HG02798 (cell line): Measurements from ENCODE around the gene CYP46A1.
"Not testable (repeated sequence)": the region's sequence is repeated elsewhere in the genome, so short reads cannot be mapped to it uniquely, and the experiment has no call there.

Experiments
- ATAC-seq: cut with Tn5 transposase; IDR thresholded peaks from one replicate; pipeline ENCODE4 v1.9.1; 2021; ENCODE audit warnings: mild to moderate bottlenecking; ENCODE audit not compliant: unreplicated experiment, poor library complexity

CYP46A1 gene

DNA sequence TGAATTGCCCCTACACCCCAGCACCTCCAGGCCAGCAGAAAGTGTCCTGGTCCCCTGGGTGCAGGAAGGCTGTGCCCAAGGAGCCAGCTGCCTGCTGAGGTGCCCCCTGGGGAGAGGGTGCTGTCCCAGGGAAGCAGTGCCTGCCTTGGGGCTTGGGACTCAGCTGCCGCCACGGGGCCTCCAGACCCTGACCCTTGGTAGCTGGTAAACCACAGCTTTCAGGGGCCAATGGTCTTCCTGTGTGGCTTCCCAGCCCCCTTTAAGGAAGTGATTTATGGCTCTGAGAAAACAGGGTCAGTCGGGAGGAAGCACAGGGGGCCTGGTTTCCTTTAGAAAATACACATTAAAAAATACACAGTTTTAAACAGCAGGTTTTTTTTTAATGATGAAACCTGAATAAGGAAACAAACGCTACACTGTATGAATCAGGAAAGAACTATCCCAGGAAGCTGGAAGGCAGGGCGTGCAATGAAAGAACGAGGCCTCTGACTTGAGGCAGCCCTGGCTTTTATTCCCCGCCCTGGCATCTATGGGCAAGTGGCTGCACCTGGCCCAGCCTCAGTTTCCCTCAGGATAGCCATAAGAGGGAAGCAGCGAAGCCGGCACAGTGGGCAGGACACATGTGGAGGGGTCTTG lies 68.5 kb downstream of the CYP46A1 start:
- no peak for ATAC-seq

DNA sequence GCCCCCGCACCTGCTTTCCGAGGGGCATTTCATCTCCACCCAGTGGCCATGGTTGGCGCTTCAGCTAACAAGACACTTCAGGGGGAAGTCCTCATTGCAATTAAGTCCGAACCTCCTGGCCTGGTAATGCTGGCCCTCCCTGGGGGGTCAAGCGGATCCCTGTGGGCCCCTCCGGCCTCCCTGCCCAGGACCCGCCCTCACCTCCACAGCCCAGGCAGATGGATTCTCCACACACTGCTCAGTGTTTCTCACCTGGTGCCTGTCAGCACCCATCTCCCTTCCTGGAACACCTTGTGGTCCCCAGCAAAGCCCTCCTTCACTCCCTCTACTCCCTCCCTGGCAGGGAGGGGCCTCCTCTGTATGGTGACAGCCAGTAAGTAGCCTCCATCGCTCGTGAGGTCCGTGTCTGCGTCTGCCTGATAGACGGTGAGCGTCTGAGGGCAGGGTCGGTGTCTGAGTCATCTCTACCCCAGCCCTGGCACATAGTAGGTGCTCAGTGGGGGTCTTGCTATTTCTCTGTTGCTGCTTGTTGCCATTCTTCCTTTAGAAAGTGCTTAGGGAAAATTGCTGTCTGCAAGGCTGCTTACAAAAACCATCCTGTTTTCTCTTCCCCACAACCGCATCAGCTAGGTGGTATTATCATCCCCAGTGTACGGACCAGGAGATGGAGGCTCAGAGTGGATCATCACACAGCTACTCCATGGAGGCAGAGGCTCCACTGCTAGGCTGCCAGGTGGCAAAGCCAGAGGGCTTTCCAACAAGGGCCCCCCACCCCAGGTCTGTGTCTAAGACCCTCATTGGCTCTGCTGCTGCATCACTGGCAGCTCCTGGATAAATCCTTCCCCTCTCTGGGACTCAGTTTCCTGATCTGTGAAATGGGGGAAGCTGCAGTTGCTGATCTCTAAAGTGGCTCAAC lies 69.4 kb downstream of the CYP46A1 start:
- no peak for ATAC-seq

DNA sequence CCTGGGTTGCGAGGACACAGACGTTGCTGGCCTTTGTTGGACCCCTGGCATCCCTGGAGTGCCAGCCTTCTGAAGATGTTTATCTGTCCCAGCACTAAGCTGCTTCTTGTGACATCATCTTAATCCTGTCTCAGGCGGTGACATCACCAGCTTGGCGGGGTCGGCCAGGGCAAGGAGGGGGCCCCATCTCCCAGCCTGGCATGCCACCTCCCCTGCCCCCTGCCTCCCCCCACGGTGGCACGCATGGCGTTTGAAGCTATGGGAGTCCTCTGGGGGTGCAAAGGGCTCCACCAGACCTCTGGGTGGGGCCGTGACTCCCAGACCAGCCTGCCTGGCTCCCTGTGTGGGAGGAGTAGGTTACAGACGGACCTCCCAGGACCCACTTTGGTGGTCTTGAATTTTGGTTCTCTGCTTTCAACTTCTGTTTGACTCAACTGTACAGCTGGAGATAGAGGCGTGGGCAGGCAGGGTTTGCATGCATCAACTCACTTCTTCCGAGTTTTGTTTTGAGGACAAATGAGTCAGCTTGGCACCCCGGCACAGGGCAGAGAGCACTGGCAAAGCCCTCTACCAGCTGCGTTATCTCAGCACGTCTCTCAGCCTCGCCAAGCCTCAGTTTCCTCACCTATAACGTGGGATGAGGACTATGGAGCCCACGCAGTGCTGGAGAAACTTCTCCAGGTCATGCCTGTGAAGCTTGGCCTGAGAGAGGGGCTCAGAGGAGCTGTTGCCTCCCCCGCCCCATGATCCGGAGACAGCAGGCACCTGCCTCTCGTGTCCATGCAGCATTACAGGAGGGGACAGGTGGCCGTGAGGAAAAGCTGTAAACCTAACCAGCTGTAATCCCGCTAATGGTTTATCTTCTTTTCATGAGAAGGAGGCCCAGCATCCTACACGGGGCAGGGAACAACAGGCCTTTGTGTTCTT lies 70.3 kb downstream of the CYP46A1 start:
- no peak for ATAC-seq

DNA sequence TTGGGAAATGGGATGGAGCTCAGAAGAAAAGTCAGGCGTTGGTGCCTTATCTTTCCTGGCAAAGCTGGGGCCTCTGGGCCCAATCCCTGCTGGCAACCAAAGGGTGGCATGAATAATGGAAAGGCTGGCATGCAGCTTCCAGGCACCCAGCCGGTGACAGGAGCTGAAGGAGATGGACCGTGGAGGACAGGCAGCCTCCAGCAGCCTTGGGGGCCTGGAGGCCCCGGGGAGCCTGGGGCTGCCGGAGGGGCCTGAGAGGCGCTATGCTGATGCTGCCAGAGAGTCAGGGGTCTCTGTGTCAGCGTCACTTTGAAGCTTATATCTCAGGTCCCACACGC lies 70.9 kb downstream of the CYP46A1 start:
- no peak for ATAC-seq

DNA sequence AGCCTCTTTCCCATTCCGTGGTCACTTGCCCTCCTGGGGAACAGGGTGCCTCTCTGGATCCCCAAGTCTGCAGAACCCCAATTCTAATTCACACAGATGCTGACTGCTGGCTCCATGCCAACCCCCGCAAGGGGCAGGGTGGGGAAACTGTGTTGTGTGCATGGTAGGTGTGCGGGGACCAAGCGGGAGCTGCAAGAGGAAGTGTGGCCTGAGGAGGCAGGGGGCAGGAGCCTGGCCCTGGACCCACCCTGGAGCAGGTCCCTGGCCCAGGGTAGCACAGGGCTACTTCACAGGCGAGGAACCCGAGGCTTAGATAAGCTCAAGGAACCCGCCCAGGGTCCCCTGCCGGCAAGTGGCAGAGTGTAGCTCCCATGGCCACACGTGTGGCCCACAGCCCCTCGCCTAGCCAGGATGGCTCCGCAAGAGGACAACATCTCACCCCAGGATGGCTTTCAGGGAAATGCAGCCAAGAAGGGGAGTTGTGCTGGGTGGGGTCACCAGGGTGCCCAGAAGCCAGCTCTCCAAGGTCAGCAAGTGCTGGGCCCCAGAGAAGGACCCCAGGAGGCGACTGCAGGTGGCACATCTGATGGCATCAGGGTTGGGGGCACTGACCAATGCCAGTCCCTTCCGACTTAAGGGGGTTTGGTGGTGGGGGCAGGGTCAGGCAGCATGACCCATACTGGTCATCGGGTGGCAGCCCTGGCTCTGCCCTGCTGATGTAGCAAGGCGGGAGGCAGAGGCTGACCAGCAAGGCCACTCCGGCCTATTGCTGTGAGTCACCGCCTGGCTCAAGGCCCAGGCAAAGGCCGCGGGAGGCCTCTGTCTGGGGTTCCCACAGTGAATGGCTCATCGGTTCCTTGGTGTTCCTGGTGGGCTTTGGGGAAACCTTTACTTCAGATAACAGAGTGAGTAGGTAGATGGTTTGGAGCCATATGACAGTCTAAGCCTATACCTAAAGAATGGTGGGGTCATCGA lies 71.8 kb downstream of the CYP46A1 start:
- ATAC-seq: no peak

DNA sequence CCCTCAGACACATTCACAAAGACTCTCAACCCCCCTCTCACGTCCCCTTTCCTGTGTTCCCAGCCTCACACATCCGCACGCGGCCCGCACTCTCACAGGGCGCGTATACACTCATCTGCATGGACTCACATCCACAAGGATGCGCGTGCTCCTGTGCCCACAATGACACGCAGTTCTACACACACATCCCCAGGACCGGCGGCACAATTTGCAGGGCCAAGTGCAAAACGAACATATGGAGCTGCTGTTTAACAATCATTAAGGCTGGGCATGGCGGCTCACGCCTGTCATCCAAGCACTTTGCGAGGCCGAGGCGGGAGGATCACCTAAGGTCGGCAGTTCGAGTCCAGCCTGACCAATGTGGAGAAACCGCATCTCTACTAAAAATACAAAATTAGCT lies 72.7 kb downstream of the CYP46A1 start:
- ATAC-seq: no peak

DNA sequence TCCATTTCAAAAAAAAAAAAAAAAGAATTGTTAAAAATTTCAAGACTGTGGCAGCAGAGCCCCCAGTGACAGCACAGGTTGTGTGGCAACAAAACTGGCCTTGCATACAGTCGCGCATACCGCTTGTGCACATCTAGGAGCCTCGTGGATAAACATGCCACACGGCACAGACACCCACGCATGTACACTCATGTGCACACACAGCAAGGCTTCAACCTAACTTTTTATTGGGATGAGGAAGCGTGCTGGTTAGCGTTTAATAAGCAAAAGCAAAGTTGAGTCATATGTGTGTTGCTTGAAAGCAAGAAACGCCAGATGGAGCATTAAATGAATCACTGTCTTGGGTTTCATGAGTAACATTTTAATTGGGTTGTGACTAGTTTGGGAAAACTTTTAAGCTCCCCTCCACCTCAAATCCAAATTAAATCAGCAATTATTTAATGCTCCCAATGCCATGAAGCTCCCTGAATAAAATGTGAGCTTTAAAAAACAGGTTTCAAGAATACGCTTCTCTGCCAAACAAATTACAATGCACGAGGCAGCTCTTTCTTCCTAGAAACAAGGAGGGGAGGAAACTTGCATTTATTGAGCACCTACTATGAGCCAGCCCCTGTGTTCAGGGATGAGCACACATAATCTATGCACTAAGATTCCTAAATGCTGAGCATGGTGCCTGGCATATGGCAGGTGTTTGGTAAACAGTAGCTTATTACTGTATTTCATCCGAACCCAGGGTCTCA lies 73.4 kb downstream of the CYP46A1 start:
- ATAC-seq: no peak

DNA sequence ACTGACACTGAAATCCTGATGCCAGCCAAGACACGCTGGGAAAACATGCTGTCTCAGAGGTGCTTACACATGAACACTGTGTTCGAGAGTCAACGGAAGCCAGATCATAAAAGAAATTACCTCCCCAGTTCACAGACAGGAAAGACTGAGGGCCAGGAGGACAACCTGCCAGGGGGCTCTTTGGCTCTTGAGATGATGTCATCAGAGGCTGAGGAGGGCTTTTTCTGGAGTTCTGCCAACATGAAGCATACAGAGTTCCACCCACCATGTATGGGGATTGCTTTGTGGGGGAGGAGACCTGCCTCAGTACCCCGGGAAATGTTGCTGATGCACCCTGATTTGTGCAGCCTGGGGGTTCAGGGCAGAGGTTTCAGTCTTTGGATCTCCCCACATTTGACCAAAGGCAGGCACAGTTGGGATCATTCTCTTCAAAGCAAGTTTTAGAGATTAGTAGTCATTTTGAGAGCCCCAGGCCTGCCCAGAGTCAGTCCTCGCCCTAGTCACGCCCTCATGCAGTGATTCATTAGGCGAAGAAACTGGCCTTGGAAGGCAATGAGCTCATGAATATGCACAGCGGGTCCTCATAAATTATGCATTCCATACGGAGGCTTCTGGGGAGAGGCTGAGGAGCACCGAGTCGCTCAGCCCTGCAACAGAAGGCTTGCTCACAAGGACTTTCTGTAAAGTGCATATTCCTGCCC lies 74.2 kb downstream of the CYP46A1 start:
- ATAC-seq: peak; percentile 40

DNA sequence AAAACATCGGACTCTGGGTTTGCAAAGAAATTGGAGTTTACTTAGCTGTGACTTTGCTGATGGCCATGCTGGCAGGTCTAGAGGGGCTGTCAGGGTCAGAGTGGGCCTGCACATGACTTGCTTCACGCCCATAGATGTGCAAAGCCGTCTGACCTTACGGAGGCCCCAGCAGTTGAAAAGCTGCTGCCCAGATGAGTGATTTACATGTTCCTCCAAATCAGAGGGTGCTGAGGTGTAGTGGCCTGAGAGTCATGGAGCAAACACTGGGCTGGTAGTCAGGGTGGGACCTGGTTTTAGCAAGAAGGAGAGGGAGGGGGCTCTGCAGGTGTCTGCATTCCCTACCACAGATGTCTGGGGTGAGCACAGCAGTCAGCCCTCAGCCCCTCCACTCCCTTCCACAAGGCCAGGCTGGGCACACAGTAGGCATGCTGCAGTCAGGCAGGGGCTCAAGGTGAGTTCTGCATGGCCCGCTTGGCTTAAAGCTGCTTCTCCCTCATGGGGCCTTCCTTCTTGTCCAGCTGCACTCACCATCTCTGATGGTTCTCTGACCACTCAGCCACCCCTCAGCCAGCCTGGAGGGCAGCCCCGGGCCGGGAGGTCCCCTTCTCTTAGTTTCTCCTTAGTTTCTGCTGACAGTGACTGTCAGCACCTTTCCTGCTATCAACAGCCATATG lies 74.9 kb downstream of the CYP46A1 start:
- no peak for ATAC-seq

DNA sequence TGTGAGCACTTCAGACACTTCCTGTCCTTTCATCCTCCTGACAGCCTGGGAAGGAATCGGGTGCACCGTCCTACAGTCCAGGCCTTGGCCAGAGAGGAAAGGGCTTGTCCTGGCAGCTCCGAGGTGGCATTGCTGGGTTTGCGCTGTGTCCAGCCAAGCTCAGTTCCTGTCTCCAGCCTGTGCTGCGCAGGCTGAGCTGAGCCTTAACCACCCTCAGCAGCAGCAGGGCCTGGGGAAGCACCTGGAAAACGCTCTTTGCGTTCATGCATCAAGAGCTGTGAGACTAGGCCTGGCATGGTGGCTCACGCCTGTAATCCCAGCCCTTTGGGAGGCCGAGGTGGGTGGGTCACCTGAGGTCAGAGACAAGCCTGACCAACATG lies 75.4 kb downstream of the CYP46A1 start:
- ATAC-seq: no peak

DNA sequence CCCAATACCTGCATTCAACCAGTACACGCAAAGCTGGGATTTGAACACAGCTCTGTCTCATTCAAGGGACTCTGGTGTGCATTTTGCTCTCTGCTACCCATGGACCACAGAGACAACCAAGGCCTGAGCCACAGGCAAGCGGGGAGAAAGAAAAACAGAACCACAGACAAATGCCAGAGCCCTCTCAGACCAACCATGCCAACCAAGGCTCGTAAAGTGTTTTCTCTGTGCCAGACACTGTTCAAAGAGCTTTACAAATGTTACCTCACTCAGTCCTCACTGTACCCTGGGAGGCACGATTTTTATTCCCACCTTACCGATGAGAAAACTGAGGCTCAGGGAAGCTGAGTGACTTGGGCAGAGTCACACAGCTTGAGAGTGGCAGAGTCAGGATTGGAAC lies 76.7 kb downstream of the CYP46A1 start:
- ATAC-seq: no peak

DNA sequence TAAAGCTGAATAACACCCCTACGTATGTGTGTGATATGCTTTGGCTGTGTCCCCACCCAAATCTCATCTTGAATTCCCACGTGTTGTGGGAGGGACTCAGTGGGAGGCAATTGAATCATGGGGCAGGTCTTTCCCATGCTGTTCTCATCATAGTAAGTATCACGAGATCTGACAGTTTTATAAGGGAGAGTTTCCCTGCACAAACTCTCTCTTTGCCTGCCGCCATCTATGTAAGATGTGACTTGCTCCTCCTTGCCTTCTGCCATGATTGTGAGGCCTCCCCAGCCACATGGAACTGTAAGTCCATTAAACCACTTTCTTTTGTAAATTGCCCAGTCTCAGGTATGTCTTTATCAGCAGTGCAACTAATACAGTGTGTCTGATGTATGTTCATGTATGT lies 78.8 kb downstream of the CYP46A1 start:
- not testable (repeated sequence) for ATAC-seq

DNA sequence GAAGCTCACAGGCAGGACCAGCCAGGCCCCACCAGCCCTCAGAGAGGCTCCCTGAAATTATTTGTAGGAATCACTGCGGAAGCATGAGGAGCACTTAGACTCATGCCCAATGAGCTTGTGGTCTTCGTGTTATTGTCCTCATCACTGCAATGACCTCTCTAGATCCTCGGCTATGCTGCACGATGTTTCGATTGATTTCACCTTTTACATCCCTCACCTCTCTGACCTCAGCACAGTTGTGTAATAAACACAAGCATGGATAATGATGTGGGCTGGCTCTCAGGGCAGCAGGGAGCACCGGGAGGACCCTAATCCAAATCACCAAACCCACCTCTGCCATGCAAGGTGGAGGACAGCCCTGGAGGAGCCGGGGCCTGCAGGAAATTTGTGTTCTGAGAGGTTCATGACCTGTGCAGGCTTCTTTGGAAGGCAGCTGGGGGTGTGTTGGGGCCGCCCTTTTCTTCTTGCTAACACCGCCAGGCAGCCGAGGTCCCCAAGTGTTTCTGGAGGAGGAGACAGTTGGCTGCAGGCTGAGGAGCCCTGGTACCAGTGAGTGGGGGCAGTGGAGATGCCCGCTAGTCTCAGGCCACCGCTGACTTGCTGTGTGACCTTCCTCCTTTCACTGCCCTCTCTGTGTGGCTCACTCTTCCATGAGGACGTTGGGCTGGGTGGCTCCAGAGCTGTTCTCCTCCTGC lies 79.6 kb downstream of the CYP46A1 start:
- ATAC-seq: no peak

DNA sequence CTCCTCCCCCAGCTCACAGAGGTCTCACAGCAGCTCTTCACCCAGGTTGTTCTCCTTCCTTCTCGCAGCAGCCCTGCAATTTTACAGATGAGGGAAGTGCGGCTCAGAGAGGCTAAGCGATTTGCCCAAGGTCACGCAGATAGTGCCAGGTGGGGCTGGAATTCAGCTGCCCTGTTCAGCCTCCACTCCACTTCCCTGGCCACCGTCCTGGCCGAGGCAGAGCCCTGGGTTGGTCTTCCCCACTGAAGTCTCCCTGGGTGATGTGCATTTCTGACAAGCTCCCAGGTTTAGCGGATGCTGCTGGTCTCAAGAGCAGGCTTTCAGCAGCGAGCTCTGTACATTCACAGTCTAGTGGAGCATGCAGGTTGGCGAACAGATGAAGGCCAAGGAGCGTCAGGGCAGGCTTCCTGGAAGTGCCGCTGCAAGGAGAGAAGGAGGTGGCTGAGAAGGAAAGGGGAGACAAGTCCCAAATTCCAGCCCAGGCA lies 80.2 kb downstream of the CYP46A1 start:
- no peak for ATAC-seq

DNA sequence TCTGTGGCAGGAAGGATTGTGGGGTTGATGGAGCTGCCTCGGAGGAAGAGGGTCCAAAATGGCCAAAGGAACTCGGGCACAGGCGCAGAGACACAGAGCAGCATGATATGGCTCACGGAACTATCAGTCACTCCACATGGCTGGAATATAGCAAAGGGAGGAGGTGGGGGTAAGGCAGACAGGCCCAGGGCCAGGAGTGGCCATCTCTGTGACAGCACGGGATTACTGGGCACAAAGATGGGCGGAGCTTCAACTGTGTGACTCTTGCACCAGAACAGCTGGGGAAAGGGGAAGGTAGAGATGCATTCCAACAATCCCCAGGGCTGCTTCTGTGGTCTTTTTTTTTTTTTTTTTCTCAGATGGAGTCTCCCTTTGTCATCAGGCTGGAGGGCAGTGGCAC lies 84.3 kb downstream of the CYP46A1 start:
- no peak for ATAC-seq

DNA sequence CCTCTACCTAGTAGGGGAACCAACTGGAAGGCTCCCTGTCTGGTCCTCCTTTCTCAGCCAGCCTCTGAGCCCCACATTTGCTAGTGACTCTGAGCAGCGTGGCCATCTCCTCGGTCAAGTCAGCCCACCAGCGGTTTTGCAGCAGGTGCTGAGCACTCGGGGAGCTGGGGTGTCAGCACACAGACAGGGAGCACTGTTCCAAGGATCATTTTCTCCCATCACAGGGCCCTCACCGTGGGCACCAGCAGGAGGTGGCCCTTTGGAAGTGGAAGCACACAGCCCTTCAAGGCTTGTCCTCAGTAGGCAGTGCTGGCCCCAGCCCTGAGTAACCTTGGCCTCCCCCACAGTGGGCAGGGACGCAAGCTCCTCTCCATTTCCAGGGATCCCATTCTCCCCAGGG lies 85.0 kb downstream of the CYP46A1 start:
- no peak for ATAC-seq

DNA sequence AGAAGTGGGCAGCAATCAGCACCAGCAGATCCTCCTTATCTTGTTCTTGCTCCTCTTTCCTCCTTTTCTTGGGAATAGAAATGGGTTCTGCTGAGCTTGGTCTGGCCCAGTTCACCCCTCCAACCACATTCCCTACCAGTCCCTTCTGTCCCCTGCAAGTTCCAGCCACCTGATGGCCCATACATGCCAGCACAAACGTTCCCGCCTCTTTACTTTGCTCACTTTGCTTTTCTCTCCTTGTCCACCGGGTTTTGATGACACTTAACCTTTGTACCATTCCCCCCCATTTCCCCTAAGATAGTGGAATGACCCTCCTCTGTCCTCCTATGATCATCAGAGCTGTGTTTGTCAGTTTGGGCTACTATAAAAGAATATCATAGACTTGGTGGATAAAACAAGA lies 85.7 kb downstream of the CYP46A1 start:
- ATAC-seq: no peak
